H9 (cell line): ENCODE measurements around the gene PTBP3. TPM values are rescaled to one million over a fixed set of nuclear protein-coding genes. Genes with fewer than 3 reads are reported as not detected.
A peak's percentile ranks its signal among the peaks of the same experiment; 100 is the strongest.

ENCODE experiments used
- DNase-seq: peaks from one replicate; pipeline ENCODE4 v3.0.0-alpha.2; 2017
- H2AFZ ChIP-seq: one replicate; pipeline ENCODE4 v1.6.1; 2013; ENCODE audit warnings: mild to moderate bottlenecking, low read length, control low read depth, moderate library complexity
- H2AK5ac ChIP-seq: 2 replicates; pipeline ENCODE4 v1.6.1; 2013; ENCODE audit warnings: low read length, control low read depth, mixed read lengths; ENCODE audit not compliant: insufficient read length
- H2BK120ac ChIP-seq: one replicate; pipeline ENCODE4 v1.6.1; 2013; ENCODE audit warnings: low read depth, mild to moderate bottlenecking, low read length, control low read depth, inconsistent platforms; ENCODE audit not compliant: poor library complexity, severe bottlenecking
- H2BK12ac ChIP-seq: 2 replicates; pipeline ENCODE4 v1.6.1; 2013; ENCODE audit warnings: low read length, control low read depth, mixed read lengths, low read depth; ENCODE audit not compliant: insufficient read length
- H2BK15ac ChIP-seq: 2 replicates; pipeline ENCODE4 v1.6.1; 2013; ENCODE audit warnings: low read depth, low read length, control low read depth
- H2BK20ac ChIP-seq: one replicate; pipeline ENCODE4 v1.6.1; 2013; ENCODE audit warnings: low read depth, mild to moderate bottlenecking, low read length, control low read depth, inconsistent platforms; ENCODE audit not compliant: poor library complexity, severe bottlenecking
- H2BK5ac ChIP-seq: 2 replicates; pipeline ENCODE4 v1.6.1; 2013; ENCODE audit warnings: low read length, control low read depth, mixed read lengths; ENCODE audit not compliant: insufficient read length
- H3K14ac ChIP-seq: 2 replicates; pipeline ENCODE4 v1.6.1; 2013; ENCODE audit warnings: low read length, control low read depth; ENCODE audit not compliant: insufficient read depth
- H3K18ac ChIP-seq: 2 replicates; pipeline ENCODE4 v1.6.1; 2013; ENCODE audit warnings: low read depth, mild to moderate bottlenecking, mixed read lengths, low read length, control low read depth; ENCODE audit not compliant: insufficient read length
- H3K23ac ChIP-seq: 2 replicates; pipeline ENCODE4 v1.6.1; 2013; ENCODE audit warnings: low read length, control low read depth, mixed read lengths, low read depth; ENCODE audit not compliant: insufficient read length
- H3K23me2 ChIP-seq: 2 replicates; pipeline ENCODE4 v1.6.1; 2013; ENCODE audit warnings: low read depth, mild to moderate bottlenecking, mixed read lengths, low read length, control low read depth; ENCODE audit not compliant: insufficient read length, poor library complexity, severe bottlenecking
- H3K27ac ChIP-seq: 2 replicates; pipeline ENCODE4 v1.5.1; 2013; ENCODE audit warnings: low read length, control low read depth, mixed read lengths, low read depth; ENCODE audit not compliant: insufficient read length
- H3K27me3 ChIP-seq: 2 replicates; pipeline ENCODE4 v1.6.1; 2013; ENCODE audit warnings: low read length, control low read depth, inconsistent platforms; ENCODE audit not compliant: insufficient read depth
- H3K4ac ChIP-seq: 2 replicates; pipeline ENCODE4 v1.6.1; 2013; ENCODE audit warnings: low read depth, mild to moderate bottlenecking, control low read depth, inconsistent platforms, low read length, moderate library complexity
- H3K4me1 ChIP-seq: 2 replicates; pipeline ENCODE4 v1.6.1; 2013; ENCODE audit warnings: low read length, control low read depth, inconsistent platforms; ENCODE audit not compliant: insufficient read depth
- H3K4me2 ChIP-seq: 2 replicates; pipeline ENCODE4 v1.6.1; 2013; ENCODE audit warnings: low read length, control low read depth, mixed read lengths; ENCODE audit not compliant: insufficient read length, insufficient read depth
- H3K56ac ChIP-seq: 2 replicates; pipeline ENCODE4 v1.6.1; 2013; ENCODE audit warnings: low read depth, mild to moderate bottlenecking, mixed read lengths, low read length, control low read depth; ENCODE audit not compliant: insufficient read length
- H3K79me1 ChIP-seq: 2 replicates; pipeline ENCODE4 v1.6.1; 2013; ENCODE audit warnings: low read depth, mild to moderate bottlenecking, moderate library complexity, low read length, control low read depth, inconsistent platforms; ENCODE audit not compliant: insufficient read depth, poor library complexity, severe bottlenecking
- H3K79me2 ChIP-seq: 2 replicates; pipeline ENCODE4 v1.6.1; 2013; ENCODE audit warnings: low read length, control low read depth, inconsistent platforms; ENCODE audit not compliant: insufficient read depth
- H3K9ac ChIP-seq: 2 replicates; pipeline ENCODE4 v1.6.1; 2013; ENCODE audit warnings: low read length, control low read depth, mixed read lengths; ENCODE audit not compliant: insufficient read length; ENCODE audit errors: extremely low read depth
- H3K9me3 ChIP-seq: one replicate; pipeline ENCODE4 v1.6.1; 2013; ENCODE audit warnings: low read depth, low read length, inconsistent platforms; ENCODE audit not compliant: control insufficient read depth
- H3T11ph ChIP-seq: one replicate; pipeline ENCODE4 v1.6.1; 2013; ENCODE audit warnings: mild to moderate bottlenecking, low read length, control low read depth, inconsistent platforms
- H4K20me1 ChIP-seq: one replicate; pipeline ENCODE4 v1.6.1; 2013; ENCODE audit not compliant: control insufficient read depth, insufficient read length, insufficient read depth
- H4K5ac ChIP-seq: 2 replicates; pipeline ENCODE4 v1.6.1; 2013; ENCODE audit warnings: low read depth, mild to moderate bottlenecking, mixed read lengths, low read length, control low read depth; ENCODE audit not compliant: insufficient read length
- H4K8ac ChIP-seq: replicated peaks from 2 replicates; pipeline ENCODE4 v1.6.1; 2013; ENCODE audit warnings: low read length, control low read depth, mixed read lengths, low read depth; ENCODE audit not compliant: insufficient read length
- H4K91ac ChIP-seq: 2 replicates; pipeline ENCODE4 v1.6.1; 2013; ENCODE audit warnings: low read depth, mild to moderate bottlenecking, moderate library complexity, mixed read lengths, low read length, control low read depth; ENCODE audit not compliant: insufficient read length
- H3K27ac Mint-ChIP-seq, 3 experiments: 2 replicates in 2 of 3; 3 replicates in 1 of 3; pipeline ENCODE4 v1.8.0; 2020 to 2021; ENCODE audit warnings: mixed read lengths in 3 of 3, mild to moderate bottlenecking in 1 of 3, moderate library complexity in 1 of 3
- H3K27me3 Mint-ChIP-seq: 2 replicates; pipeline ENCODE4 v1.8.0; 2021; ENCODE audit warnings: low read depth, mild to moderate bottlenecking, moderate library complexity, mixed read lengths
- H3K36me3 Mint-ChIP-seq, 3 experiments: 2 replicates in 2 of 3; 3 replicates in 1 of 3; pipeline ENCODE4 v1.8.0; 2020 to 2021; ENCODE audit warnings: low read depth in 3 of 3, mixed read lengths in 3 of 3; ENCODE audit not compliant: insufficient read depth in 1 of 3
- H3K4me1 Mint-ChIP-seq, 2 experiments: 2 replicates each; pipeline ENCODE4 v1.8.0; 2020; ENCODE audit warnings: mixed read lengths in 2 of 2
- H3K4me3 Mint-ChIP-seq, 2 experiments: 2 replicates in 1 of 2; 3 replicates in 1 of 2; pipeline ENCODE4 v1.8.0; 2020 to 2021; ENCODE audit warnings: mild to moderate bottlenecking in 2 of 2, mixed read lengths in 2 of 2, moderate library complexity in 1 of 2
- H3K9me3 Mint-ChIP-seq, 2 experiments: 2 replicates in 1 of 2; 3 replicates in 1 of 2; pipeline ENCODE4 v1.8.0; 2020; ENCODE audit warnings: mild to moderate bottlenecking in 2 of 2, mixed read lengths in 2 of 2, moderate library complexity in 1 of 2
- CTCF ChIP-seq: fragments of 200-600 bp; sonication (generic); conservative IDR thresholded peaks from 3 replicates; pipeline ENCODE4 v1.8.0; 2021; ENCODE audit warnings: antibody characterized with exemption, mild to moderate bottlenecking
- WGBS: extraction: QIAGEN DNeasy Blood & Tissue Kit; methylation state at CpG from one replicate; pipeline ENCODE4 v1.1.7; 2013; ENCODE audit warnings: missing lambda C conversion rate, low lambda C conversion rate, mixed read lengths; ENCODE audit not compliant: insufficient read length; ENCODE audit errors: extremely low coverage; 5-methylcytosine and 5-hydroxymethylcytosine counted together
- total RNA-seq: library from RNA; stranded (reverse); gene quantifications from 2 replicates; pipeline ENCODE4 v1.2.1, GENCODE V29; 2021

PTBP3 gene
- total RNA-seq, 1 experiment from 2014 or later, result 89.5 TPM

GRCh38 chr9:112218908-112219307 lies 114.5 kb downstream of the PTBP3 start:
- no peak overlapping the region for H2BK12ac ChIP-seq
- DNase-seq, result no peak
- no CpG with 5 or more reads among the region's 3 CpGs for WGBS
- H3K9me3 Mint-ChIP-seq, result no peaks in the 10 kb centered on the region
- no peaks in the 10 kb centered on the region for H3K23me2 ChIP-seq
- H2AK5ac ChIP-seq, result no peak overlapping the region
- H4K91ac ChIP-seq, result no peak overlapping the region
- H3K18ac ChIP-seq, result no peak overlapping the region
- no peaks in the 10 kb centered on the region for H3K9me3 ChIP-seq
- H3K14ac ChIP-seq, result no peak overlapping the region
- no peaks in the 10 kb centered on the region for H3K79me1 ChIP-seq
- no peaks in the 10 kb centered on the region for H4K20me1 ChIP-seq
- H3K36me3 Mint-ChIP-seq, result peaks cover 8 to 16% (median 16%) of the 10 kb centered on the region in 3 experiments; a peak in 5 of 7 replicates
- no peak overlapping the region for H2BK120ac ChIP-seq
- no peak overlapping the region for H3K23ac ChIP-seq
- no peaks in the 10 kb centered on the region for H3K27me3 Mint-ChIP-seq
- H3K27me3 ChIP-seq, result no peaks in the 10 kb centered on the region
- H2BK5ac ChIP-seq, result no peak overlapping the region
- H3K4me3 Mint-ChIP-seq, result no peak overlapping the region
- no peaks in the 10 kb centered on the region for H3K79me2 ChIP-seq
- no peak overlapping the region for H4K5ac ChIP-seq
- H2BK20ac ChIP-seq, result no peak overlapping the region
- no peak overlapping the region for H3K4me2 ChIP-seq
- no peak overlapping the region for H3K4ac ChIP-seq
- TF ChIP-seq CTCF, result no peak
- H3K4me1 Mint-ChIP-seq, result peaks cover 5 to 8% of the 10 kb centered on the region in 2 experiments
- H4K8ac ChIP-seq, result no peak overlapping the region
- peak overlapping the region in 1 of 3 experiments; percentile 24; a peak in 3 of 7 replicates for H3K27ac Mint-ChIP-seq
- H2BK15ac ChIP-seq, result no peak overlapping the region
- H3K9ac ChIP-seq, result no peak overlapping the region
- H3T11ph ChIP-seq, result no peak overlapping the region
- no peaks in the 10 kb centered on the region; the same call in 1 of the 2 replicates for H3K4me1 ChIP-seq
- H3K56ac ChIP-seq, result no peak overlapping the region
- no peak overlapping the region for H2AFZ ChIP-seq
- H3K27ac ChIP-seq, result no peak overlapping the region
